HL-60 (cell line): ENCODE measurements around the gene KCNT2.

Experiments used
- DNase-seq, 2 experiments: peaks; one replicate each; pipeline ENCODE4 v3.0.0-alpha.2; 2010 to 2020; ENCODE audit warnings: low read depth in 1 of 2, low spot score in 1 of 2
- H3K27ac ChIP-seq: fragments of 250-450 bp; sonication (Bioruptor Pico); replicated peaks from 2 replicates; pipeline ENCODE4 v1.5.1; 2020; ENCODE audit warnings: mild to moderate bottlenecking, moderate library complexity
- H3K27me3 ChIP-seq: fragments of 250-450 bp; sonication (Bioruptor Pico); 2 replicates; pipeline ENCODE4 v1.5.1; 2021; ENCODE audit warnings: mild to moderate bottlenecking, moderate library complexity; ENCODE audit not compliant: insufficient read depth, poor library complexity, severe bottlenecking
- H3K4me3 ChIP-seq: replicated peaks from 2 replicates; pipeline ENCODE4 v1.5.1; 2011; ENCODE audit warnings: mild to moderate bottlenecking, control low read depth, low read length; ENCODE audit not compliant: insufficient read depth
- CTCF ChIP-seq: IDR thresholded peaks from one replicate; pipeline ENCODE4 v1.5.1; 2011; ENCODE audit warnings: low read length, control low read depth, inconsistent platforms; ENCODE audit not compliant: insufficient read depth
- GABPA ChIP-seq: IDR thresholded peaks from 2 replicates; pipeline ENCODE4 v1.6.1; 2012; ENCODE audit warnings: low read depth
- POLR2AphosphoS5 ChIP-seq: IDR thresholded peaks from 2 replicates; pipeline ENCODE4 v1.6.1; 2012; ENCODE audit warnings: low read depth
- REST ChIP-seq: IDR thresholded peaks from 2 replicates; pipeline ENCODE4 v1.6.1; 2012; ENCODE audit warnings: low read depth; ENCODE audit not compliant: insufficient replicate concordance
- SPI1 ChIP-seq: IDR thresholded peaks from 2 replicates; pipeline ENCODE4 v1.6.1; 2012; ENCODE audit warnings: low read depth, mild to moderate bottlenecking, borderline replicate concordance

KCNT2 gene

GRCh38 chr1:196477262-196477661, 131.0 kb downstream of the KCNT2 start:
- DNase-seq = no peak
- H3K4me3 ChIP-seq = no peak overlapping the region
- H3K27ac ChIP-seq = no peak overlapping the region
- no peaks in the 10 kb centered on the region for H3K27me3 ChIP-seq
- no peak for TF ChIP-seq GABPA
- TF ChIP-seq SPI1 = no peak
- TF ChIP-seq REST = no peak
- TF ChIP-seq POLR2AphosphoS5 = no peak
- TF ChIP-seq CTCF = no peak

- TF ChIP-seq CTCF = no peak
- DNase-seq = no peak
- H3K27me3 ChIP-seq = no peaks in the 10 kb centered on the region
- no peak overlapping the region for H3K4me3 ChIP-seq
- H3K27ac ChIP-seq = no peak overlapping the region
These were observed 140.9 kb downstream of the KCNT2 start for GRCh38 chr1:196467230-196467925.

GRCh38 chr1:196466654-196467053, 141.6 kb downstream of the KCNT2 start:
- H3K4me3 ChIP-seq = no peak overlapping the region
- no peak overlapping the region for H3K27ac ChIP-seq
- DNase-seq = no peak
- TF ChIP-seq SPI1 (no peak), POLR2AphosphoS5 (no peak), REST (no peak), GABPA (no peak), CTCF (no peak)
- H3K27me3 ChIP-seq = no peaks in the 10 kb centered on the region

GRCh38 chr1:196466166-196466565, 142.1 kb downstream of the KCNT2 start:
- no peak for TF ChIP-seq SPI1
- TF ChIP-seq GABPA = no peak
- TF ChIP-seq CTCF = no peak
- no peak for TF ChIP-seq POLR2AphosphoS5
- Histone ChIP-seq H3K27ac (no peak overlapping the region), H3K4me3 (no peak overlapping the region), H3K27me3 (no peaks in the 10 kb centered on the region)
- DNase-seq = no peak
